ENCODE data around the gene LOXL1. TPM values are rescaled to one million over a fixed set of nuclear protein-coding genes. Genes with fewer than 3 reads are reported as not detected.
A peak's percentile ranks its signal among the peaks of the same experiment; 100 is the strongest.

Gene LOXL1
- total RNA-seq, 1 experiment from 2014 or later = not detected

GRCh38 chr15:73950479-73950830 is 24.2 kb downstream of the LOXL1 start:
- Histone ChIP-seq H3K9me3 (ENCODE audit: low read length) (no peaks in the 10 kb centered on the region), H3K9ac (ENCODE audit: low read length) (no peak overlapping the region), H4K20me1 (ENCODE audit: insufficient read depth, low read depth, low read length) (no peaks in the 10 kb centered on the region), H3K36me3 (ENCODE audit: insufficient read depth, low read length) (no peaks in the 10 kb centered on the region), H3K79me2 (ENCODE audit: low read length) (no peaks in the 10 kb centered on the region), H3K4me2 (ENCODE audit: low read depth, low read length, poor library complexity, severe bottlenecking) (no peak overlapping the region), H3K4me3 (ENCODE audit: low read length) (no peak overlapping the region), H3K9me2 (replicated peaks; ENCODE audit: insufficient read depth, low read length) (no peaks in the 10 kb centered on the region), H3K27me3 (ENCODE audit: low read length) (no peaks in the 10 kb centered on the region), H2AFZ (ENCODE audit: low read length) (no peak overlapping the region), H3K27ac (ENCODE audit: low read length) (no peak overlapping the region), H3K4me1 (ENCODE audit: low read length) (no peaks in the 10 kb centered on the region; the same call in 1 of the 2 replicates)
- DNase-seq = no peak

DNA sequence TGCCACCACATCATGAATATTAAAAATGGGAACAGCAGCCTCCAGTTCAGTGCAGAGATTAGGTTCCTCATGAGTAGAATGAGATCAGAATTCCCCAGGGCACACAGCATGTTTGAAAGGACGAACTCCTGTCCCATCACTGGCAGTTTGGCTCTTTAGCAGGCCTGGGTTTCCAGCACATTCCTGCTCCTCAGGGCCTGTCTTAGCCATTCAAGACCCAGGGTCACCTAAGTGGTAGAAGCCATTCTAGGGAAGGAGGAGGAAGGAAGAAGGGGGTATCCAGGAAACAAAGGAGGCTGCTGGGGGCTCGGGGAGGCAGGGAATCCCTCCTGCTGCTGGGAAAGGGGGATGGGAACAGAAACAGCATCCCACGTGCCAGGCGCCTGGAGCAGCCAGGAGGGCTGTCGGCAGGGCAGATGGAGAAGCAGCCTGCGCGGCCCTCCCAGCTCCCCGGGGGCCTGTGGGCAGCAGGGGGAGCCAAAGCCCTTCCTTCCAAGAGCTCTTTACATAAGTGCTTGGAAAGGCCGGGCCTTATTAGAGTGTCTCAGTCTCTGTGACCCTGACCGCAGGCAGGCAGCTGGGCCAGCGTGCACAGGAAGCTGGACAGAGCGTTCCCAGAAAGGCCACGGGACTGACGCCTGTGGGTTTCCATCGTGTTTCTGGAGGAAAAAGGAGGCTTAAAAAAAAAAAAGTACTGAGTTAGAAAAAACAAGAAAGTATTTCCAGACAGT is 24.7 kb downstream of the LOXL1 start:
- Histone ChIP-seq H4K20me1 (ENCODE audit: insufficient read depth, low read depth, low read length) (no peaks in the 10 kb centered on the region), H3K9ac (ENCODE audit: low read length) (no peak overlapping the region), H3K9me3 (ENCODE audit: low read length) (no peaks in the 10 kb centered on the region), H3K4me2 (ENCODE audit: low read depth, low read length, poor library complexity, severe bottlenecking) (no peak overlapping the region), H3K4me1 (ENCODE audit: low read length) (no peaks in the 10 kb centered on the region; the same call in 1 of the 2 replicates), H3K36me3 (ENCODE audit: insufficient read depth, low read length) (no peaks in the 10 kb centered on the region), H3K79me2 (ENCODE audit: low read length) (no peaks in the 10 kb centered on the region), H3K27ac (ENCODE audit: low read length) (no peak overlapping the region), H3K4me3 (ENCODE audit: low read length) (no peak overlapping the region), H3K9me2 (replicated peaks; ENCODE audit: insufficient read depth, low read length) (no peaks in the 10 kb centered on the region), H2AFZ (ENCODE audit: low read length) (no peak overlapping the region), H3K27me3 (ENCODE audit: low read length) (no peaks in the 10 kb centered on the region)
- peak; percentile 75 for DNase-seq

GRCh38 chr15:73951601-73952000 is 25.3 kb downstream of the LOXL1 start:
- Histone ChIP-seq H3K4me1 (ENCODE audit: low read length) (no peaks in the 10 kb centered on the region; the same call in 1 of the 2 replicates), H3K9ac (ENCODE audit: low read length) (no peak overlapping the region), H3K9me2 (replicated peaks; ENCODE audit: insufficient read depth, low read length) (no peaks in the 10 kb centered on the region), H2AFZ (ENCODE audit: low read length) (no peak overlapping the region), H3K79me2 (ENCODE audit: low read length) (no peaks in the 10 kb centered on the region), H3K36me3 (ENCODE audit: insufficient read depth, low read length) (no peaks in the 10 kb centered on the region), H4K20me1 (ENCODE audit: insufficient read depth, low read depth, low read length) (no peaks in the 10 kb centered on the region), H3K9me3 (ENCODE audit: low read length) (no peaks in the 10 kb centered on the region), H3K27me3 (ENCODE audit: low read length) (no peaks in the 10 kb centered on the region), H3K27ac (ENCODE audit: low read length) (no peak overlapping the region), H3K4me2 (ENCODE audit: low read depth, low read length, poor library complexity, severe bottlenecking) (no peak overlapping the region), H3K4me3 (ENCODE audit: low read length) (no peak overlapping the region)
- DNase-seq = no peak

DNA sequence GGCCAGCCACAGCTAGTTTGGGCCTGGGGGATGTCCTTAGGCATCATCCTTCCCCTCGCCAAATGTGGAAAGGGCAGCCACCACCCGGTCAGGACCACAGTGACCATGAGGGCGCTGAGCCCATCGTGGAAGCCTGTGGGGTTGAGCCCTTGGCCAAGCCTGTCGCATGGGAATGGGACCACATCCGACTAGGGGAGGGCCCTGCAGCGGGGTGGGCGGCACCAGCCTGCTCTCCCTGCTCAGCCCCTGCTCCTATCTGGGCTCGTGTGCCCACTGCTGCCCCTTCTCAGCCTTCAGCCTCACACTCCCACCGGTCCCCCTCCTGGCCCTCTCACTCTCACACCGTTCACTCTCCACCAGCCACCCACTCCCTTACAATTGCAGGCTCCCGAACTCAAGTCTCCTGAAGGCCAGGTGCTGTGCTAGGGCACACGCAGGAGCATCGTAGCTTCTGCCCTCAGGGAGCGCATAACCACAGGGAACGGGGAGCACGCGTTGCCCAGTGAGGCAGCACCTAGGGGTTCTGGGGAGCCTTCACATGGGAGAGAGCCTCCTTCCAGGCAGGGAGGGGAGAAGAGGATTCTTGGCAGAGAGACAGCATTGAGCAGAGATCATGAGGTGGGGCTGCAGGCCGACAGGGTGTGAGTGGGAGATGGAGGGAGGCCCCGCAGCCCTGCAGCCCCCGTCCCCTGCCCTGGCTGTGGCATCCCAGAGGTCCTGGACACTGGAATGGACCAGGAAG is 26.1 kb downstream of the LOXL1 start:
- Histone ChIP-seq H3K79me2 (ENCODE audit: low read length) (no peaks in the 10 kb centered on the region), H3K27me3 (ENCODE audit: low read length) (no peaks in the 10 kb centered on the region), H3K27ac (ENCODE audit: low read length) (no peak overlapping the region), H3K4me3 (ENCODE audit: low read length) (no peak overlapping the region), H3K4me1 (ENCODE audit: low read length) (no peaks in the 10 kb centered on the region; the same call in 1 of the 2 replicates), H3K9me3 (ENCODE audit: low read length) (no peaks in the 10 kb centered on the region), H3K4me2 (ENCODE audit: low read depth, low read length, poor library complexity, severe bottlenecking) (no peak overlapping the region), H3K9ac (ENCODE audit: low read length) (no peak overlapping the region), H3K9me2 (replicated peaks; ENCODE audit: insufficient read depth, low read length) (no peaks in the 10 kb centered on the region), H2AFZ (ENCODE audit: low read length) (no peak overlapping the region), H4K20me1 (ENCODE audit: insufficient read depth, low read depth, low read length) (no peaks in the 10 kb centered on the region), H3K36me3 (ENCODE audit: insufficient read depth, low read length) (no peaks in the 10 kb centered on the region)
- DNase-seq = no peak

GRCh38 chr15:73952913-73953750 is 26.9 kb downstream of the LOXL1 start:
- Histone ChIP-seq H2AFZ (ENCODE audit: low read length) (no peak overlapping the region), H3K4me3 (ENCODE audit: low read length) (no peak overlapping the region), H3K9ac (ENCODE audit: low read length) (no peak overlapping the region), H3K4me2 (ENCODE audit: low read depth, low read length, poor library complexity, severe bottlenecking) (no peak overlapping the region), H3K9me3 (ENCODE audit: low read length) (no peaks in the 10 kb centered on the region), H3K79me2 (ENCODE audit: low read length) (no peaks in the 10 kb centered on the region), H3K36me3 (ENCODE audit: insufficient read depth, low read length) (no peaks in the 10 kb centered on the region), H3K27ac (ENCODE audit: low read length) (no peak overlapping the region), H3K27me3 (ENCODE audit: low read length) (no peaks in the 10 kb centered on the region), H4K20me1 (ENCODE audit: insufficient read depth, low read depth, low read length) (no peaks in the 10 kb centered on the region), H3K4me1 (ENCODE audit: low read length) (no peaks in the 10 kb centered on the region; the same call in 1 of the 2 replicates), H3K9me2 (replicated peaks; ENCODE audit: insufficient read depth, low read length) (no peaks in the 10 kb centered on the region)
- DNase-seq = no peak

- Histone ChIP-seq H4K20me1 (ENCODE audit: insufficient read depth, low read depth, low read length) (no peaks in the 10 kb centered on the region), H3K4me1 (ENCODE audit: low read length) (no peaks in the 10 kb centered on the region; the same call in 1 of the 2 replicates), H3K79me2 (ENCODE audit: low read length) (no peaks in the 10 kb centered on the region), H3K9me2 (replicated peaks; ENCODE audit: insufficient read depth, low read length) (no peaks in the 10 kb centered on the region), H3K9ac (ENCODE audit: low read length) (no peak overlapping the region), H3K27ac (ENCODE audit: low read length) (no peak overlapping the region), H3K4me2 (ENCODE audit: low read depth, low read length, poor library complexity, severe bottlenecking) (no peak overlapping the region), H3K9me3 (ENCODE audit: low read length) (no peaks in the 10 kb centered on the region), H3K4me3 (ENCODE audit: low read length) (no peak overlapping the region), H2AFZ (ENCODE audit: low read length) (no peak overlapping the region), H3K36me3 (ENCODE audit: insufficient read depth, low read length) (no peaks in the 10 kb centered on the region), H3K27me3 (ENCODE audit: low read length) (no peaks in the 10 kb centered on the region)
- DNase-seq = no peak
Measured at GRCh38 chr15:73954188-73955145, 28.2 kb downstream of the LOXL1 start.

- no peaks in the 10 kb centered on the region for H3K27me3 ChIP-seq (ENCODE audit: low read length)
- H3K9ac ChIP-seq (ENCODE audit: low read length) = no peak overlapping the region
- H3K9me3 ChIP-seq (ENCODE audit: low read length) = no peaks in the 10 kb centered on the region
- no peak overlapping the region for H3K27ac ChIP-seq (ENCODE audit: low read length)
- H4K20me1 ChIP-seq (ENCODE audit: insufficient read depth, low read depth, low read length) = no peaks in the 10 kb centered on the region
- no peak overlapping the region for H2AFZ ChIP-seq (ENCODE audit: low read length)
- H3K79me2 ChIP-seq (ENCODE audit: low read length) = no peaks in the 10 kb centered on the region
- no peaks in the 10 kb centered on the region; the same call in 1 of the 2 replicates for H3K4me1 ChIP-seq (ENCODE audit: low read length)
- no peaks in the 10 kb centered on the region for H3K36me3 ChIP-seq (ENCODE audit: insufficient read depth, low read length)
- H3K4me2 ChIP-seq (ENCODE audit: low read depth, low read length, poor library complexity, severe bottlenecking) = no peak overlapping the region
- H3K9me2 ChIP-seq (replicated peaks; ENCODE audit: insufficient read depth, low read length) = no peaks in the 10 kb centered on the region
- no peak for DNase-seq
- no peak overlapping the region for H3K4me3 ChIP-seq (ENCODE audit: low read length)
Measured at GRCh38 chr15:73955326-73955725, 29.1 kb downstream of the LOXL1 start.

Data from Karpas-422 (cell line).